HG03064 (cell line): ENCODE results near the gene C5orf63.
"Not testable (repeated sequence)": the region's sequence is repeated elsewhere in the genome, so short reads cannot be mapped to it uniquely, and the experiment has no call there.

Experiments used
- ATAC-seq: cut with Tn5 transposase; IDR thresholded peaks from one replicate; pipeline ENCODE4 v1.9.1; 2021; ENCODE audit warnings: low read depth; ENCODE audit not compliant: unreplicated experiment

C5orf63 gene

GRCh38 chr5:127072861-127073846 is at the start of gene C5orf63:
C5orf63 (minus strand) TSS chr5:127073502; CDS start chr5:127058995, 14,507 bp downstream.
- peak; percentile 98 for ATAC-seq

GRCh38 chr5:127112347-127112864 is 39.1 kb upstream of the C5orf63 start:
- no peak for ATAC-seq

- no peak for ATAC-seq
These were observed 37.8 kb upstream of the C5orf63 start for GRCh38 chr5:127111112-127111511.

GRCh38 chr5:127108624-127109260 is 35.4 kb upstream of the C5orf63 start:
- not testable (repeated sequence) for ATAC-seq

GRCh38 chr5:127101935-127102334 is 28.6 kb upstream of the C5orf63 start:
- no peak for ATAC-seq

GRCh38 chr5:127101533-127101932 is 28.2 kb upstream of the C5orf63 start:
- ATAC-seq, result no peak

- ATAC-seq, result no peak
These were observed 24.9 kb upstream of the C5orf63 start for GRCh38 chr5:127098241-127098640.

- no peak for ATAC-seq
These were observed 24.0 kb upstream of the C5orf63 start for GRCh38 chr5:127097278-127097677.

- no peak for ATAC-seq
These were observed 23.2 kb upstream of the C5orf63 start for GRCh38 chr5:127096328-127096993.

- no peak for ATAC-seq
These were observed 21.0 kb upstream of the C5orf63 start for GRCh38 chr5:127094161-127094814.

- no peak for ATAC-seq
These were observed 19.4 kb upstream of the C5orf63 start for GRCh38 chr5:127092690-127093089.

GRCh38 chr5:127089191-127089590 is 15.9 kb upstream of the C5orf63 start:
- no peak for ATAC-seq

GRCh38 chr5:127088251-127088650 is 14.9 kb upstream of the C5orf63 start:
- ATAC-seq, result no peak

GRCh38 chr5:127086589-127086988 is 13.3 kb upstream of the C5orf63 start:
- ATAC-seq, result no peak

- no peak for ATAC-seq
These were observed 12.5 kb upstream of the C5orf63 start for GRCh38 chr5:127085796-127086195.

- ATAC-seq, result no peak
These were observed 12.1 kb upstream of the C5orf63 start for GRCh38 chr5:127085371-127085770.

- no peak for ATAC-seq
These were observed 11.4 kb upstream of the C5orf63 start for GRCh38 chr5:127084656-127085055.

GRCh38 chr5:127083711-127084110 is 10.4 kb upstream of the C5orf63 start:
- no peak for ATAC-seq

- no peak for ATAC-seq
These were observed 6.7 kb upstream of the C5orf63 start for GRCh38 chr5:127079994-127080491.

GRCh38 chr5:127077366-127077765 is 4.1 kb upstream of the C5orf63 start:
- no peak for ATAC-seq
